NK-92 treated with Interleukin-12 subunit alpha and Interleukin-12 subunit beta, amount 100 ng/mL, for 24 hours (cell line): ENCODE measurements around the gene POC1A.
"Not testable (repeated sequence)": the region's sequence is repeated elsewhere in the genome, so short reads cannot be mapped to it uniquely, and the experiment has no call there.

Source experiments
- DNase-seq: peaks from one replicate; lab custom pipeline; 2025; lab: John Stamatoyannopoulos, UW

POC1A gene

GRCh38 chr3:52183786-52184445, 29.7 kb upstream of the POC1A start:
- DNase-seq, result no peak

GRCh38 chr3:52182691-52183090, 28.5 kb upstream of the POC1A start:
- DNase-seq, result no peak

GRCh38 chr3:52182196-52182595, 28.0 kb upstream of the POC1A start:
- no peak for DNase-seq

GRCh38 chr3:52181543-52181942, 27.3 kb upstream of the POC1A start:
- DNase-seq, result no peak

GRCh38 chr3:52178537-52178936, 24.3 kb upstream of the POC1A start:
- no peak for DNase-seq

- not testable (repeated sequence) for DNase-seq
Measured at GRCh38 chr3:52178126-52178525, 23.9 kb upstream of the POC1A start.

DNA sequence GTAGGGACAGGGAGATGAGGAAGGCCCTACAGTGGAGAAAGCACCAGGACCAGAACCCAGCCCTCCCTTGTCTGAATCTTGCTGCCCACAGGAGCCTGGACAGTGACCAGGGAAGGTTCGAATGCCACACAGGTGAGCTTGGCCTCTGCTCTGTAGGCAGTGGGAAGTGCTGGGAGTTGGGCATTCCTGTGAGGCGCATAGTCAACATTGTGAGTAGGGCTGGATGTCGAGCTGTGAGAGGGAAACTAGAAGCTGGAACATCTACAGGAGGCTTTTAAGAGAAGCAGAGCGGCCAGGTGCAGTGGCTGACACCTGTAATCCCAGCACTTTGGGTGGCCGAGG, 23.4 kb upstream of the POC1A start:
- no peak for DNase-seq

DNA sequence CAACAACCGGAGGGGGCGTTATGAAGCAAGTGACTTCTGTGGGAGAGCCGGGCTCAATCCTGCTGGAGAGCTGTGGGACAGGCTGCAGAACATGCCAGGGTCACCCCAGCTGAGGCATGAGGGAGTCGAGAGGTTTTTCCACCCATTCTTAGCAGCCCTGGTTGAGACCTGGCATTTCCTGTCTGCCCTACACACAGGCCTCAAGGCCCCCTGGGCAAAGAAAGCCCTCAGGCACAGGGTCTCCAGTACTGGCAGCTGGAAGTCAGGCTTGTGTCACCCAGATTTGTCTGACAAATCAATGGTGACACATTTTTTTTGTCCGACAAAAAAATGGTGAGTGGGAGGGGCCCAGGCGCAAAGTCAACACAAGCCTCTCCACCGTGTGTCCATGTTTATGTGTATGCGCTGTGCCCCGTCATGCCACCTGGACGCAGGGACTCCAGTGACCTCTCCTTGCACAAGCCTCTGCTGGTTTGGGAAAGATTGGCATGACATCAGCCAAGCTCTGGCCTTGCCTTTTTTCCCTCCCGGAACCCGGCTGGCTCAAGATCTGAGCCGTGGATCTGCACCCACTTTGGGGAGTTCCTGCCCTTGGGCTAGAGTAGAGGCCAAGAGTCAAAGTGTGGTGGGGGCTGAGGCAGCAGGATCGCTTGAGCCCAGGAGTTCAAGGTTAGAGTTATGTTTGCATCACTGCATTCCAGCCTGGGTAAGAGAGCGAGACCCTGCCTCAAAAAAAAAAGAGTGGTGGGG, 22.9 kb upstream of the POC1A start:
- DNase-seq, result no peak

- no peak for DNase-seq
Measured at GRCh38 chr3:52176180-52176752, 22.0 kb upstream of the POC1A start.

DNA sequence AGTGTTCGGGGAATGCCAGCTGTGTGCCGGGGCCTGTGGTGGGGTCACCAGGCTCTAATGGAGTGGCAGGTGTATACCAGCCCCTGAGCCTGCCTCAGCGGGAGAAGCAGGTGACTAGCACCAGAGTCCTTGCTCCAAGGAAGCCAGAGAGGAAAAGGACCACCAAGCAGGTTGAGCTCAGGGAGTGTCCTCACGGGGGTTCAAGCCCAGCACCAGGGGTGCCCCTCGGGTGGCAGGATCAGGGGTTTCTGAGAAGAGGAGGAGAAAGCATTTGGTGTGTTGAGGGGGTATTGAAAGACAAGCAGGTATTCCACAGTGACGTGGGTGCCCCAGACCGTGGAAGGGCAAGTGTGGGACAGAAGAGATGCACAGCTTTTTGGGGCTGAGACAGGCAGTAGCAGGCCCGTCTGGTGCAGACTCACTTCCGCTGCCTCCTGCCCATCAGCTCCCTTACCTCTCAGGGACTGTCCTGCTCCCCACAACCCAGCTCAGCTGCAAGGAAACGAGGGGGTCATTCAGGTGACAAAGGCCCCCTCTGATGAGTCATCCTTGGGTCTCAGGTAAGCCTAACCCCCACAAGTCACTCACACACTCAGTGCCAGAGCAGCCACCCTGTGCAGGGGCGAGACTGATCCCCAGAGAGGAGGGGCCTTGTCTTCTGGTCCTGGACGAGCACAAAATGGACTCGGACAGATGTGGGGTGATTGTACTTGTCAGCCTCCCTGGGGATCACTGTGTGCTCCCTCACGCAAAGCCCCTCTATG, 21.4 kb upstream of the POC1A start:
- no peak for DNase-seq

DNA sequence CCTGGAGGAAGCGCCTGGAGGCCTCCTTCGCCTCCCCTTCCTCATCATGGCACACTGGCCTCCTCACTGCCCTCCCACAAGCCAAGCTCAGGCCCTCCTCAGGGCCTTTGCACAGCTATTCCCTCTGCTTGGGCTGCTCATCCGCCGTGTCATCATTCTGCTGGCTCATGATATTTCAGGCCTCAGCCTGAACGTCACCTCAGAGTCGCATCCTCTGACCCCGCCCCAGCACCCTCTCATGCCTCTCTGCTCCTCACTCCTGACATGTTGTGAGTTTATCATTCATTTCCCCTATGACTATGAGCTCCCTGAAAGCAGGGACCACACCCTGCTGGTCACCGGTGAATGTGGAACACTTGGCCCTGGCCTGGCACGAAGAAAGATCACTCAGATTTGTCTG, 20.7 kb upstream of the POC1A start:
- no peak for DNase-seq

GRCh38 chr3:52173101-52173500, 18.9 kb upstream of the POC1A start:
- no peak for DNase-seq

DNA sequence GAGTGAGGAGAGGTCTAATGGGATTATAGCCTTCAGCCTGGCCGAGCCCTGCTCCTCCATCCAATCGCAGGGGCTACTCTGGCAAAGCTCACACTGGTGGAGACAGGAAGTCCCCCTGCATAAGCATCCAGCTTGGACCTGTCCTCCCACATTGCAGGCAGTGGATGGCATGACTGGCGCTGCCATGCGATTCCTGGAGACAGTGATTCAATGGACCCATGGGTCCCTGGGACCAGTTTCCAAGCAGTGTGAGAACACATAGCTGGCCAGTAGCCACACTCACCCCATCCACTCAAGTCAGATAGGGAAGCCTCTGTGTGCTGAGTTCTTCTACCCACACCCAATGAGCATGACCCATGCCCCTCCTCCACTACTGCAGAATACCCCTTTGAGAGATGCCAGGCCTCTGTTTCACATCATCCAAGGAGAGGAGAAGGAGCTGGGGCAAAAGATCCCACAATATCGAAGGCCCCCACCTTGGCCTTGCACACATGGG, 18.1 kb upstream of the POC1A start:
- no peak for DNase-seq

DNA sequence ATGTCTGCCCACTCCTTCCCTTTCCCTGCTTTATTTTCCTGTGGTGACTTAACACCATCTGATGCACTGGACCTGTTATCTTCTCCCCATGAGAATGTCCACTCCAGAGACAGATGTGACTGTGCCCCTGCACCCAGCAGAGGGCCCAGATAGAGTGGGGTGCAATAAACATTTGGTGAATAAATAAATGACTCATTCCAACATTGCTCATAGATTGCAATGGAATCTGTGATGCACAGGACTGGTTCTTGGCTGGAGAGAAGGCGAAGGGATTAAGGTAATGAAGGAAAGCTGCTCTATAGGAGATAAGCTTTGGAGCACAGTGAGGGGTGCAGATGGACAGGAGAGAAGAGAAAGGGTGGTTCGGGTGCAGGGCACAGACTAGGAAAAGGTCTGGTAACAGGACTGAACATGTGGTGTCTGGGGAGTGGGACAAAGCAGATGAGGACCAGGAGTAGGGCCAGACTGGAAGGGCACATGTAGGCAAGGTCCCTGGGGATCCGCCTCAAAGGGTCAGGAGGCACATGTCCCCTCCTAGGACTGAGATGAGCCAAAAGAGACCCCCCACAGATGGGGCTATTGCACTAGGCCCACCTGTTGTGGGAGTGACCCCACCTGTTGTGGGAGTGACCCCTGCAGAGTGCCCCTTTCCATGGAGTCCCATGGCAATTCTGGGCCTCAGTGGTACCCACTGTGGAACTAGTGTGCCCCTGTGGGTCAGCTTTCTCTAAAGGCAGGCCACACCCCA, 17.5 kb upstream of the POC1A start:
- no peak for DNase-seq

DNA sequence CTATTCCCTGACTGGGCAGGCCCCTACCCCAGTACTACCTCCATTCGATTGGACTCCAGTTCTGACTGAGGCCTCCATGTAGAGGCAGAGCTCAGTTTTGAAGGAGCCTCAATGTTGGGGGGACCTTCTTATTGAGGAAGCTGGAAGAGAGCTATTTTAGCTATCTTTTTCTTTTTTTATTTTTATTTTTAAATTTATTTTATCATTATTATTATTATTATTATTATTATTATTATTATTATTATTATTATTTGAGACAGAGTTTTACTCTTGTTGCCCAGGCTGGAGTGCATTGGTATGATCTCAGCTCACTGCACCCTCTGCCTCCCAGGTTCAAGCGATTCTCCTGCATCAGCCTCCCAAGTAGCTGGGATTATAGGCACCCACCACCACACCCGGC, 16.0 kb upstream of the POC1A start:
- DNase-seq, result not testable (repeated sequence)

DNA sequence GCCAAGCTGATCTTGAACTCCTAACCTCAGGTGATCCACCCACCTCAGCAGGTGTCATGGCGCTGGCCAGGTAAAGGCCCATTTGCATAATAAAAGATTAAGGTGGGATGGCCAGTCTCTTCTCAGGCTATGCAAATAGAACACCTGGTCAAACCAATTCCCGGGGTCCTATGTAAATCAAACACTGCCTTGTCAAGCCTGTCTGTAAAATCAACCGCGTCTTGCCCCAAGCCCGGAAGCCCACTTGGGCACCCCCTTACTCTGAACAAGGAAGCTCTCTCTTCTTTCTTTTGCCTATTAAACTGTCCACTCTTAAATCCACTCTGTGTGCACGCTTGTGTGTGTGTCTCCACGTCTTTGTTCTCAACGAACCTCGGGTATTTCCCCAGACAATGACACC, 13.0 kb upstream of the POC1A start:
- no peak for DNase-seq

GRCh38 chr3:52162250-52162872, 8.1 kb upstream of the POC1A start:
- no peak for DNase-seq

- no peak for DNase-seq
Measured at GRCh38 chr3:52159503-52159902, 5.3 kb upstream of the POC1A start.

DNA sequence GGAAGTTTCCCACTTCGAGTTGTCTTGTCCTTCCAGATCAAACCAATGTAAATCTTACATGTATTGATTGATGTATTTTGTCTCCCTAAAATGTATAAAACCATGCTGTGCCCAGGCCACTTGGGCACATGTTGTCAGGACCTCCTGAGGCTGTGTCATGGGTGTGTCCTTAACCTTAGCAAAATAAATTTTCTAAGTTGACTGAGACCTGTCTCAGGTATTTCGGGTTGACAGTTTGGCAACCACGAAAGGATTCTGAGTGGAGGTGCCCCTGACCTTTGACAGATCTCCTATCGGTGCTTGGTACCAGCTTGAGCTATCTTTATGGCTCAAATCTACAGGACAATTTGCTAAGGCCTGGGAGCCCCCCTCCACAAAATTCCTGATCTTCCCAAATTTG, 1.7 kb upstream of the POC1A start:
- DNase-seq, result no peak

GRCh38 chr3:52153389-52154096, 680 bp downstream of the POC1A start:
- DNase-seq, result no peak

- not testable (repeated sequence) for DNase-seq
Measured at GRCh38 chr3:52151991-52152390, 2.2 kb downstream of the POC1A start.
